Measurements from ENCODE around the gene FARS2. TPM values are rescaled to one million over a fixed set of nuclear protein-coding genes. Genes with fewer than 3 reads are reported as not detected.

Gene FARS2
- total RNA-seq, 4 donors from 2014 or later, result 10.6 to 24.9 (median 15.2) TPM

GRCh38 chr6:5335020-5335419 lies 73.7 kb downstream of the FARS2 start:
- Histone ChIP-seq H3K4me3 (no peak overlapping the region), H3K4me1 (peaks cover 2 to 24% (median 10%) of the 10 kb centered on the region in 4 donors), H3K36me3 (no peaks in the 10 kb centered on the region), H3K9me3 (no peaks in the 10 kb centered on the region), H3K27me3 (no peaks in the 10 kb centered on the region), H3K27ac (replicated peaks in 1 of 4) (no peak overlapping the region)
- WGBS, result 62% methylated on average over 3 of the region's 3 CpGs
- TF ChIP-seq, protein P1, sequence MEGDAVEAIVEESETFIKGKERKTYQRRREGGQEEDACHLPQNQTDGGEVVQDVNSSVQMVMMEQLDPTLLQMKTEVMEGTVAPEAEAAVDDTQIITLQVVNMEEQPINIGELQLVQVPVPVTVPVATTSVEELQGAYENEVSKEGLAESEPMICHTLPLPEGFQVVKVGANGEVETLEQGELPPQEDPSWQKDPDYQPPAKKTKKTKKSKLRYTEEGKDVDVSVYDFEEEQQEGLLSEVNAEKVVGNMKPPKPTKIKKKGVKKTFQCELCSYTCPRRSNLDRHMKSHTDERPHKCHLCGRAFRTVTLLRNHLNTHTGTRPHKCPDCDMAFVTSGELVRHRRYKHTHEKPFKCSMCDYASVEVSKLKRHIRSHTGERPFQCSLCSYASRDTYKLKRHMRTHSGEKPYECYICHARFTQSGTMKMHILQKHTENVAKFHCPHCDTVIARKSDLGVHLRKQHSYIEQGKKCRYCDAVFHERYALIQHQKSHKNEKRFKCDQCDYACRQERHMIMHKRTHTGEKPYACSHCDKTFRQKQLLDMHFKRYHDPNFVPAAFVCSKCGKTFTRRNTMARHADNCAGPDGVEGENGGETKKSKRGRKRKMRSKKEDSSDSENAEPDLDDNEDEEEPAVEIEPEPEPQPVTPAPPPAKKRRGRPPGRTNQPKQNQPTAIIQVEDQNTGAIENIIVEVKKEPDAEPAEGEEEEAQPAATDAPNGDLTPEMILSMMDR (IDR thresholded peaks at IDR 0.05), result no peak
- TF ChIP-seq EP300 (IDR thresholded peaks at IDR 0.05), result no peak
- no peak for TF ChIP-seq POLR2A (IDR thresholded peaks at IDR 0.05; ENCODE audit: low read depth)
- no peak for TF ChIP-seq POLR2AphosphoS5 (IDR thresholded peaks at IDR 0.05)
- no peak for DNase-seq (ENCODE audit: extremely low spot score)
- intact Hi-C loops (cut with DNase I), result no loop called here

- Histone ChIP-seq H3K4me1 (peaks cover 0 to 24% (median 11%) of the 10 kb centered on the region in 4 donors), H3K27ac (replicated peaks in 1 of 4) (no peak overlapping the region), H3K9me3 (no peaks in the 10 kb centered on the region), H3K27me3 (no peaks in the 10 kb centered on the region), H3K4me3 (no peak overlapping the region), H3K36me3 (no peaks in the 10 kb centered on the region)
- intact Hi-C loops (cut with DNase I), result no loop called here
- TF ChIP-seq, protein P1 (IDR thresholded peaks at IDR 0.05), result no peak
- no peak for TF ChIP-seq POLR2A (IDR thresholded peaks at IDR 0.05; ENCODE audit: low read depth)
- TF ChIP-seq POLR2AphosphoS5 (IDR thresholded peaks at IDR 0.05), result no peak
- TF ChIP-seq EP300 (IDR thresholded peaks at IDR 0.05), result no peak
- WGBS, result 88% methylated on average over 2 of the region's 2 CpGs
- DNase-seq (ENCODE audit: extremely low spot score), result no peak
These were observed 76.3 kb downstream of the FARS2 start for GRCh38 chr6:5337573-5337972.

GRCh38 chr6:5338177-5338960 lies 77.1 kb downstream of the FARS2 start:
- Histone ChIP-seq H3K4me3 (no peak overlapping the region), H3K27ac (replicated peaks in 1 of 4) (no peak overlapping the region), H3K27me3 (no peaks in the 10 kb centered on the region), H3K9me3 (no peaks in the 10 kb centered on the region), H3K36me3 (no peaks in the 10 kb centered on the region), H3K4me1 (peaks cover 0 to 24% (median 11%) of the 10 kb centered on the region in 4 donors)
- 80% methylated on average over 10 of the region's 10 CpGs for WGBS
- intact Hi-C loops (cut with DNase I), result no loop called here
- TF ChIP-seq, protein P1 (IDR thresholded peaks at IDR 0.05), result no peak
- TF ChIP-seq POLR2A (IDR thresholded peaks at IDR 0.05; ENCODE audit: low read depth), result no peak
- no peak for TF ChIP-seq POLR2AphosphoS5 (IDR thresholded peaks at IDR 0.05)
- TF ChIP-seq EP300 (IDR thresholded peaks at IDR 0.05), result no peak
- DNase-seq (ENCODE audit: extremely low spot score), result no peak

- TF ChIP-seq, protein P1 (IDR thresholded peaks at IDR 0.05), result no peak
- TF ChIP-seq POLR2A (IDR thresholded peaks at IDR 0.05; ENCODE audit: low read depth), result no peak
- no peak for TF ChIP-seq EP300 (IDR thresholded peaks at IDR 0.05)
- no peak for TF ChIP-seq POLR2AphosphoS5 (IDR thresholded peaks at IDR 0.05)
- Histone ChIP-seq H3K27ac (replicated peaks in 1 of 4) (no peak overlapping the region), H3K4me3 (no peak overlapping the region), H3K9me3 (no peaks in the 10 kb centered on the region), H3K36me3 (no peaks in the 10 kb centered on the region), H3K27me3 (no peaks in the 10 kb centered on the region), H3K4me1 (peaks cover 5 to 11% (median 7%) of the 10 kb centered on the region in 4 donors)
- DNase-seq (ENCODE audit: extremely low spot score), result no peak
- 80% methylated on average over 3 of the region's 3 CpGs for WGBS
- intact Hi-C loops (cut with DNase I), result no loop called here
These were observed 78.5 kb downstream of the FARS2 start for GRCh38 chr6:5339786-5340185.
